Measurements from ENCODE around the gene RASGRF2.
"Not testable (repeated sequence)": the region's sequence is repeated elsewhere in the genome, so short reads cannot be mapped to it uniquely, and the experiment has no call there.

The RASGRF2 gene

GRCh38 chr5:81268521-81269196 is 308.5 kb downstream of the RASGRF2 start:
- FAIRE-seq = no peak
- no peak for DNase-seq (ENCODE audit: insufficient read length, low spot score)
- TF ChIP-seq CTCF (IDR thresholded peaks at IDR 0.05; ENCODE audit: insufficient read depth, missing control alignments) = no peak

GRCh38 chr5:81269751-81270393 is 309.7 kb downstream of the RASGRF2 start:
- TF ChIP-seq CTCF (IDR thresholded peaks at IDR 0.05; ENCODE audit: insufficient read depth, missing control alignments) = no peak
- no peak for DNase-seq (ENCODE audit: insufficient read length, low spot score)
- FAIRE-seq = no peak

GRCh38 chr5:81270394-81271027 is 310.3 kb downstream of the RASGRF2 start:
- FAIRE-seq; DNase-seq (ENCODE audit: insufficient read length, low spot score): not testable (repeated sequence)

All from D721Med (cell line).